HepG2 (cell line): ENCODE results near the gene PRRC1. TPM values are rescaled to one million over a fixed set of nuclear protein-coding genes. Genes with fewer than 3 reads are reported as not detected.

Experiments used
- ATAC-seq: fragments of 200-7000 bp; cut with Tn5 transposase; 3 replicates; pipeline ENCODE4 v1.9.1; 2020; ENCODE audit warnings: mild to moderate bottlenecking, moderate library complexity
- BruUV-seq: library from RNA; stranded (reverse); fragments of 400-500 nt; replicated peaks from 2 replicates; lab custom pipeline; 2021; lab: Mats Ljungman, UMichigan
- CTCF ChIA-PET: fragments of 300-600 bp; formaldehyde crosslinking; extraction: SDS; loops from one replicate; lab custom pipeline; 2021; ENCODE audit warnings: low total read pairs, inconsistent platforms, low intra/inter-chr PET ratio; lab: Yijun Ruan, JAX
- POLR2A ChIA-PET: fragments of 350-600 bp; sonication (Branson Sonifier 250); formaldehyde crosslinking; loops from one replicate; lab custom pipeline; 2020; ENCODE audit warnings: antibody characterized with exemption, inconsistent platforms; lab: Yijun Ruan, JAX
- DNase-seq: peaks from one replicate; pipeline ENCODE4 v3.0.0-alpha.2; 2015; ENCODE audit warnings: low spot score
- FAIRE-seq: peaks from 3 replicates; lab custom pipeline; 2011; peaks lifted over from hg19 to GRCh38; lab: Jason Lieb, UNC
- H2AFZ ChIP-seq: one replicate; pipeline ENCODE4 v1.6.1; 2011; ENCODE audit warnings: low read length, inconsistent platforms
- H3K27ac ChIP-seq: fragments of 300-600 bp; 3 replicates; pipeline ENCODE4 v1.8.0; 2011; ENCODE audit warnings: mixed run types, mild to moderate bottlenecking, mixed read lengths, low read length, inconsistent platforms; ENCODE audit not compliant: insufficient read depth; ENCODE audit errors: extremely low read length
- H3K27me3 ChIP-seq, 2 experiments: fragments of 200-600 bp in 1 of 2; 2 replicates in 1 of 2; 3 replicates in 1 of 2; pipeline versions ENCODE4 v1.6.0 to v1.8.0; 2011; ENCODE audit warnings: low read length in 2 of 2, mild to moderate bottlenecking in 2 of 2, moderate library complexity in 2 of 2, inconsistent platforms in 1 of 2; ENCODE audit not compliant: insufficient read depth in 2 of 2, control insufficient read depth in 1 of 2
- H3K36me3 ChIP-seq, 2 experiments: fragments of 200-600 bp in 1 of 2; replicated peaks in 1 of 2; 2 replicates in 1 of 2; 3 replicates in 1 of 2; pipeline versions ENCODE4 v1.5.1 to v1.8.0; 2011; ENCODE audit warnings: low read length in 2 of 2, inconsistent platforms in 1 of 2; ENCODE audit not compliant: insufficient read depth in 2 of 2, control insufficient read depth in 1 of 2
- H3K4me1 ChIP-seq: 2 replicates; pipeline ENCODE4 v1.5.1; 2012; ENCODE audit warnings: low read length, inconsistent platforms; ENCODE audit not compliant: insufficient read depth
- H3K4me2 ChIP-seq: 2 replicates; pipeline ENCODE4 v1.6.0; 2011; ENCODE audit warnings: low read depth, low read length, inconsistent platforms
- H3K4me3 ChIP-seq, 3 experiments: fragments of 200-600 bp in 1 of 3; sonication (generic), shearing (Covaris generic) in 1 of 3; replicated peaks in 1 of 3; 2 replicates each; pipeline ENCODE4 v1.5.1; 2011 to 2016; ENCODE audit warnings: low read length in 3 of 3, inconsistent platforms in 2 of 3, low read depth in 2 of 3, mild to moderate bottlenecking in 2 of 3, control low read depth in 1 of 3, mixed read lengths in 1 of 3; ENCODE audit not compliant: insufficient read depth in 1 of 3
- H3K79me2 ChIP-seq: one replicate; pipeline ENCODE4 v1.6.1; 2011; ENCODE audit warnings: low read length, inconsistent platforms; ENCODE audit not compliant: insufficient read depth
- H3K9ac ChIP-seq: 2 replicates; pipeline ENCODE4 v1.6.0; 2011; ENCODE audit warnings: mild to moderate bottlenecking, low read depth, low read length, inconsistent platforms; ENCODE audit not compliant: insufficient read depth
- H3K9me3 ChIP-seq: 2 replicates; pipeline ENCODE4 v1.5.1; 2012; ENCODE audit warnings: mild to moderate bottlenecking, low read length
- H4K20me1 ChIP-seq: 2 replicates; pipeline ENCODE4 v1.6.0; 2011; ENCODE audit warnings: inconsistent platforms, mild to moderate bottlenecking, low read length, moderate library complexity; ENCODE audit not compliant: insufficient read depth
- DMAP1 ChIP-seq: IDR thresholded peaks from 2 replicates; pipeline ENCODE4 v1.6.1; 2016
- HNRNPL ChIP-seq: fragments of 200-400 bp; formaldehyde crosslinking; IDR thresholded peaks from 2 replicates; pipeline ENCODE4 v1.6.1; 2017; ENCODE audit warnings: mild to moderate bottlenecking, low read depth, low read length
- MAFF ChIP-seq: IDR thresholded peaks from 2 replicates; pipeline ENCODE4 v1.6.1; 2011; ENCODE audit warnings: low read depth, low read length, improper control_type of control experiment
- MAFK ChIP-seq, 2 experiments: IDR thresholded peaks in 1 of 2; conservative IDR thresholded peaks in 1 of 2; 2 replicates each; pipeline ENCODE4 v1.6.1; 2011; ENCODE audit warnings: improper control_type of control experiment in 2 of 2, low read length in 2 of 2
- RELA ChIP-seq: sonication (generic); formaldehyde crosslinking; IDR thresholded peaks from 2 replicates; pipeline ENCODE4 v1.4.0; 2020; ENCODE audit warnings: missing genetic modification reagents
- ZFY ChIP-seq: sonication (generic); formaldehyde crosslinking; IDR thresholded peaks from 2 replicates; pipeline ENCODE4 v1.4.0; 2020; ENCODE audit warnings: missing genetic modification reagents
- ZNF557 ChIP-seq: sonication (generic); formaldehyde crosslinking; IDR thresholded peaks from 2 replicates; pipeline ENCODE4 v1.4.0; 2020; ENCODE audit warnings: missing genetic modification reagents
- ZNF614 ChIP-seq: IDR thresholded peaks from 2 replicates; pipeline ENCODE4 v1.6.1; 2018; ENCODE audit warnings: missing biosample characterization, missing genetic modification reagents, inconsistent platforms, borderline replicate concordance
- WGBS: methylation state at CpG from one replicate; pipeline ENCODE4 v1.1.6; 2017; ENCODE audit warnings: low lambda C conversion rate; 5-methylcytosine and 5-hydroxymethylcytosine counted together
- in situ Hi-C: cut with HindIII; loops from 2 replicates; pipeline ENCODE4 v1.10.0; 2017; ENCODE audit warnings: low pct_unique_long_range_greater_than_20kb; ENCODE audit not compliant: extremely low pct_ligation_motif_present
- intact Hi-C: fragments of 100-400 bp; cut with micrococcal nuclease; formaldehyde crosslinking; loops from one replicate; pipeline ENCODE4 v1.10.0; 2022; ENCODE audit not compliant: unreplicated experiment
- polyA plus RNA-seq, 8 experiments: library from polyadenylated mRNA; depleted of rRNA in 3 of 8; stranded (reverse) in 7 of 8; unstranded in 1 of 8; fragments of >200 nt; fragmentation: Illumina TruSeq in 4 of 8; extraction: Trizol in 4 of 8; gene quantifications; 2 replicates each; pipeline versions ENCODE4 v1.2.1 to v1.2.3, GENCODE V29; 2011 to 2016; ENCODE audit warnings: low read depth in 4 of 8, missing spikeins in 1 of 8, mixed read lengths in 1 of 8; ENCODE audit not compliant: insufficient read depth in 1 of 8
- total RNA-seq, 5 experiments: library from RNA; depleted of rRNA; stranded (reverse); fragments of >200 nt; fragmentation: Illumina TruSeq; extraction: Trizol; gene quantifications; 2 replicates each; pipeline ENCODE4 v1.2.3, GENCODE V29; 2016; ENCODE audit warnings: low read depth in 1 of 5
- TF ChIP-seq, protein P1 (sequence below), 2 experiments: sonication (generic) in 1 of 2; formaldehyde crosslinking in 1 of 2; IDR thresholded peaks; 2 replicates each; pipeline versions ENCODE4 v1.5.1 to v1.6.1; 2011 to 2020; ENCODE audit warnings: borderline replicate concordance in 1 of 2, low read depth in 1 of 2, low read length in 1 of 2, mild to moderate bottlenecking in 1 of 2, missing genetic modification reagents in 1 of 2, moderate library complexity in 1 of 2
- TF ChIP-seq, protein P2 (sequence below): sonication (generic); formaldehyde crosslinking; conservative IDR thresholded peaks from 2 replicates; pipeline ENCODE4 v1.4.0; 2020; ENCODE audit warnings: missing genetic modification reagents
- TF ChIP-seq, protein P3 (sequence below): sonication (generic); formaldehyde crosslinking; IDR thresholded peaks from 2 replicates; pipeline ENCODE4 v1.5.0; 2020; ENCODE audit warnings: mild to moderate bottlenecking, low read depth, missing genetic modification reagents, borderline replicate concordance

Gene PRRC1
- total and polyA plus RNA-seq, 2 of the 13 experiments (the other 11 are each of a cell fraction or from before 2014, with no cell fraction given): 48.5 to 51.9 TPM

DNA sequence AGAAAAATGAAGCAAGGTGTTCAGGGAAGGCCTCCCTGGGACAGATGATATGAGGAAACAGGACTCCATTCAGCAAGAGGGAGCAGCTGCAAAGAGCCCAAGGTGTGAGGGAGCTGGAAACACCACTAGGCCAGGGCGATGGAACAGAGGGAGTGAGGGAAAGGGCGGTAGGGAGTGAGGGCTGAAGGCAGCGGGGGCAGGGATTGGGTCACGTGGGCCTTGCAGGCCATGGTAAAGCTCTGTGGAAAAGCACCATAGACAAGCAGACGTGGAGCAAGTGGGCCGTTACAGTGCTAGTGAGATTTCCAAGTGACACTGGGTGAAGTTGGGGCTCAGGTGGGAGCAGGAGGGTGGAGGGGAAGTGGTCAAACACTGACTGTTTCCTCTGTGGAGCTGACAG, 10.8 kb upstream of the PRRC1 start:
- Histone ChIP-seq H3K9me3 (no peaks in the 10 kb centered on the region), H4K20me1 (no peaks in the 10 kb centered on the region), H3K4me3 (no peak overlapping the region), H3K4me2 (no peak overlapping the region), H3K36me3 (no peaks in the 10 kb centered on the region), H2AFZ (no peak overlapping the region), H3K27me3 (no peaks in the 10 kb centered on the region; a peak in 2 of 5 replicates), H3K4me1 (no peaks in the 10 kb centered on the region), H3K27ac (no peak overlapping the region), H3K79me2 (no peaks in the 10 kb centered on the region), H3K9ac (no peak overlapping the region)
- CTCF ChIA-PET: no interaction called here
- BruUV-seq: no TSS peak
- POLR2A ChIA-PET: no interaction called here
- FAIRE-seq (no peak), ATAC-seq (no peak; the same call in 2 of the 3 replicates), DNase-seq (no peak)
- in situ Hi-C loops: no loop called here
- intact Hi-C loops: no loop called here
- WGBS: 31% methylated on average over 6 of the region's 6 CpGs
- TF ChIP-seq ZNF614: no peak
- TF ChIP-seq, protein P1, sequence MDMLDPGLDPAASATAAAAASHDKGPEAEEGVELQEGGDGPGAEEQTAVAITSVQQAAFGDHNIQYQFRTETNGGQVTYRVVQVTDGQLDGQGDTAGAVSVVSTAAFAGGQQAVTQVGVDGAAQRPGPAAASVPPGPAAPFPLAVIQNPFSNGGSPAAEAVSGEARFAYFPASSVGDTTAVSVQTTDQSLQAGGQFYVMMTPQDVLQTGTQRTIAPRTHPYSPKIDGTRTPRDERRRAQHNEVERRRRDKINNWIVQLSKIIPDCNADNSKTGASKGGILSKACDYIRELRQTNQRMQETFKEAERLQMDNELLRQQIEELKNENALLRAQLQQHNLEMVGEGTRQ (IDR thresholded peaks at IDR 0.05; ENCODE audit: low read depth, low read length): no peak
- TF ChIP-seq, protein P1 (CRISPR knock-in tag; IDR thresholded peaks at IDR 0.05; ENCODE audit: borderline replicate concordance): peak; percentile 36; the same call in 1 of the 2 replicates

DNA sequence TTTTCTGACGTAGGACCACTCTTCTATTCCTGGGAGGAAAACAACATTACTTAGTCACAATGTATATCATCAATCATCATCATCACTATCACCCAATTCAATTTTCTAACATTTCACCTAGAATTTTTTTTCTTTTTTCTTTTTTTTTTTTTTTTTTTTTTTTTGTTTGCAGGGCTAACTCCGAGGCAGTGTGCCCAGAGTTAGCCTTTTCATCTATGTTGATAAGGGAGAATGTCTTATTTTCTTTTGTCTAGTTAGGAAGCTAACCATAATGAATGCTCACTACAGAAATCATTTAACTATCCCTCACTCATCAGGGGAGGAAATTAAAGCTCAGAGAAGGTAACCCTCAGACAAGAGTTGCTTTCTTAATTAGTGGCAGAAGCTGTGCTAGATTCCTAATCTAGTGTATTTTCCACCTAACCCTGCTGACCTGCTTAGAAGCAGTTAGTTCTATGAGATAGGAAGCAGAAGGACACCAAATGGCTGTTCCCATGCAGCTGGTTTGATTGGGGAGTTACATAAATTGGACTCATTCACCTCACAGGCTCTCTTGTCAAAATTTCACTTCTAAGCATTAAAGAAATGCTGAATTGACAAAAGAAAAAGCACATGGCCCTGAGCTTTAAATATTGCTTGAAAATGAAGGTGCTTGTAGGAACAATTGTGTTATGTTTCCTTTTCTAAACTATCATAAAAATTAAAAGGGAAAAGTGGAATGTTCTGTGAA, 8.6 kb upstream of the PRRC1 start:
- in situ Hi-C loops: no loop called here
- Histone ChIP-seq H3K27ac (no peak overlapping the region), H3K4me2 (no peak overlapping the region)
- POLR2A ChIA-PET: no interaction called here
- no peak for DNase-seq
- TF ChIP-seq DMAP1 (CRISPR knock-in tag) (no peak), ZFY (no peak), HNRNPL (no peak), MAFF (peak; percentile 86), RELA (CRISPR knock-in tag) (no peak), ZNF557 (CRISPR knock-in tag) (no peak), MAFK (conservative IDR thresholded peaks at IDR 0.05 in 1 of 2, IDR thresholded peaks at IDR 0.05 in 1 of 2; ENCODE audit: low read length in 2 of 2) (peak; percentile 81 to 89)
- TF ChIP-seq, protein P2, sequence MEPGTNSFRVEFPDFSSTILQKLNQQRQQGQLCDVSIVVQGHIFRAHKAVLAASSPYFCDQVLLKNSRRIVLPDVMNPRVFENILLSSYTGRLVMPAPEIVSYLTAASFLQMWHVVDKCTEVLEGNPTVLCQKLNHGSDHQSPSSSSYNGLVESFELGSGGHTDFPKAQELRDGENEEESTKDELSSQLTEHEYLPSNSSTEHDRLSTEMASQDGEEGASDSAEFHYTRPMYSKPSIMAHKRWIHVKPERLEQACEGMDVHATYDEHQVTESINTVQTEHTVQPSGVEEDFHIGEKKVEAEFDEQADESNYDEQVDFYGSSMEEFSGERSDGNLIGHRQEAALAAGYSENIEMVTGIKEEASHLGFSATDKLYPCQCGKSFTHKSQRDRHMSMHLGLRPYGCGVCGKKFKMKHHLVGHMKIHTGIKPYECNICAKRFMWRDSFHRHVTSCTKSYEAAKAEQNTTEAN (CRISPR knock-in tag): no peak
- TF ChIP-seq, protein P3, sequence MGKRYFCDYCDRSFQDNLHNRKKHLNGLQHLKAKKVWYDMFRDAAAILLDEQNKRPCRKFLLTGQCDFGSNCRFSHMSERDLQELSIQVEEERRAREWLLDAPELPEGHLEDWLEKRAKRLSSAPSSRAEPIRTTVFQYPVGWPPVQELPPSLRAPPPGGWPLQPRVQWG (CRISPR knock-in tag): no peak
- TF ChIP-seq, all 625 proteins: peak for 2
- ATAC-seq (no peak), FAIRE-seq (no peak)
- 18% methylated on average over 2 of the region's 2 CpGs for WGBS
- Histone ChIP-seq H3K9me3 (no peaks in the 10 kb centered on the region), H4K20me1 (no peaks in the 10 kb centered on the region), H3K79me2 (no peaks in the 10 kb centered on the region), H3K36me3 (no peaks in the 10 kb centered on the region), H2AFZ (no peak overlapping the region), H3K27me3 (no peaks in the 10 kb centered on the region; a peak in 2 of 5 replicates), H3K9ac (no peak overlapping the region), H3K4me1 (no peaks in the 10 kb centered on the region), H3K4me3 (no peak overlapping the region)
- intact Hi-C loops: no loop called here
- BruUV-seq: no TSS peak
- CTCF ChIA-PET: no interaction called here
